Brain microvascular endothelial cell (primary cell): ENCODE results near the gene PLXNA2.

Source experiments
- DNase-seq: peaks from one replicate; pipeline ENCODE4 v3.0.0-alpha.2; 2020
- H3K27ac ChIP-seq: fragments of 250-450 bp; sonication (Bioruptor Pico); 2 replicates; pipeline ENCODE4 v1.5.1; 2020; ENCODE audit warnings: mild to moderate bottlenecking, moderate library complexity
- H3K27me3 ChIP-seq: fragments of 250-450 bp; sonication (Bioruptor Pico); replicated peaks from 2 replicates; pipeline ENCODE4 v1.5.1; 2020; ENCODE audit warnings: mild to moderate bottlenecking
- H3K36me3 ChIP-seq: fragments of 250-450 bp; sonication (Bioruptor Pico); replicated peaks from 2 replicates; pipeline ENCODE4 v1.5.1; 2020; ENCODE audit warnings: mild to moderate bottlenecking
- H3K4me3 ChIP-seq: 2 replicates; pipeline ENCODE4 v1.5.1; 2011; ENCODE audit warnings: low read depth, mild to moderate bottlenecking, control low read depth, low read length, moderate library complexity
- in situ Hi-C: cut with HindIII; loops from 2 replicates; pipeline ENCODE4 v1.10.0; 2017; ENCODE audit warnings: low sequenced_read_pairs, low pct_ligation_motif_present
- TF ChIP-seq, protein P1 (sequence below): IDR thresholded peaks from 2 replicates; pipeline ENCODE4 v1.5.1; 2011; ENCODE audit warnings: low read depth, mild to moderate bottlenecking, moderate library complexity, low read length, control low read depth, inconsistent platforms; ENCODE audit errors: missing control alignments

PLXNA2 gene

DNA sequence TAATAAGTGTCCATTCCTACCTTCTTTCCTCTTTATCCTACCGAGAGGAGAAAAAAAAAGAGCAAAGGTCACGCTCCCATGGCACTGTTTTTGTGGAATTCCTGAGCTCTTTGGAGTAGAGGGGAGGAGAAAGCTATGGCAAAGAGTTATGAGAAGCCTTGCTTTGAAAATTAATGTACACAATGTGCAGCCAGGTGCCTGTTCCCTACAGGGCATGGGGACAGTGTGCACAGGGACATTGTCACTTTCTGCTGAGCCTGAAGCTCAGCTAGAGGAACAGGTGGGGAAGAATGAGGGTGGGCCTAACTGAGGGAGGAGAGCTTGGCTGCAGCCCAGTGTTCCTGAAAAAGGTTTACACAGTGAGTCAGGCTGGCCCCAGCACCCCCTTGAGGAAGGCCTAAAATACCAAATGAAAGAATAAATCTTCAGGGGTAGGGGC lies 66.1 kb downstream of the PLXNA2 start:
- no peak overlapping the region for H3K4me3 ChIP-seq
- TF ChIP-seq, protein P1, sequence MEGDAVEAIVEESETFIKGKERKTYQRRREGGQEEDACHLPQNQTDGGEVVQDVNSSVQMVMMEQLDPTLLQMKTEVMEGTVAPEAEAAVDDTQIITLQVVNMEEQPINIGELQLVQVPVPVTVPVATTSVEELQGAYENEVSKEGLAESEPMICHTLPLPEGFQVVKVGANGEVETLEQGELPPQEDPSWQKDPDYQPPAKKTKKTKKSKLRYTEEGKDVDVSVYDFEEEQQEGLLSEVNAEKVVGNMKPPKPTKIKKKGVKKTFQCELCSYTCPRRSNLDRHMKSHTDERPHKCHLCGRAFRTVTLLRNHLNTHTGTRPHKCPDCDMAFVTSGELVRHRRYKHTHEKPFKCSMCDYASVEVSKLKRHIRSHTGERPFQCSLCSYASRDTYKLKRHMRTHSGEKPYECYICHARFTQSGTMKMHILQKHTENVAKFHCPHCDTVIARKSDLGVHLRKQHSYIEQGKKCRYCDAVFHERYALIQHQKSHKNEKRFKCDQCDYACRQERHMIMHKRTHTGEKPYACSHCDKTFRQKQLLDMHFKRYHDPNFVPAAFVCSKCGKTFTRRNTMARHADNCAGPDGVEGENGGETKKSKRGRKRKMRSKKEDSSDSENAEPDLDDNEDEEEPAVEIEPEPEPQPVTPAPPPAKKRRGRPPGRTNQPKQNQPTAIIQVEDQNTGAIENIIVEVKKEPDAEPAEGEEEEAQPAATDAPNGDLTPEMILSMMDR = no peak
- H3K36me3 ChIP-seq = no peaks in the 10 kb centered on the region
- in situ Hi-C loops = no loop called here
- H3K27ac ChIP-seq = no peak overlapping the region
- no peaks in the 10 kb centered on the region for H3K27me3 ChIP-seq
- no peak for DNase-seq

DNA sequence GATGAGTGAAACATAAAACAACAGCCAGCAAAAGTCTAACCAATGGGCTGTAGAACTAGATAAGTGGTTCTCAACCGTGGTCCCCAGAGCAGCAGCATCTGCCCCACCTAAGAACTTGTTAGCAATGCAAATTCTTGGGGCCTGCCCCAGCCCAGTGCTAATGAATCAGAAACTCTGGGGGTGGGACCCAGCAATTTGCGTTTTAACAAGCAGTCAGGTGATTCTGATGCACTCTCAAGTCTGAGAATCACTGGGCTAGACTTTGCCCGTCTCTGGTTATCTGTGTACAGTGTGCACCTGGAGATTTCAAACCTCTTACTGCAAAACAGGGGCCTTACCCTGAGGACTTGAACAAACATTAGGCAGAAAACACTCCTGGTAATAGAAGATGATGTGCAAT lies 66.5 kb downstream of the PLXNA2 start:
- Histone ChIP-seq H3K4me3 (no peak overlapping the region), H3K27ac (no peak overlapping the region), H3K27me3 (no peaks in the 10 kb centered on the region), H3K36me3 (no peaks in the 10 kb centered on the region)
- no peak for DNase-seq
- TF ChIP-seq, protein P1 = no peak
- in situ Hi-C loops = no loop called here

DNA sequence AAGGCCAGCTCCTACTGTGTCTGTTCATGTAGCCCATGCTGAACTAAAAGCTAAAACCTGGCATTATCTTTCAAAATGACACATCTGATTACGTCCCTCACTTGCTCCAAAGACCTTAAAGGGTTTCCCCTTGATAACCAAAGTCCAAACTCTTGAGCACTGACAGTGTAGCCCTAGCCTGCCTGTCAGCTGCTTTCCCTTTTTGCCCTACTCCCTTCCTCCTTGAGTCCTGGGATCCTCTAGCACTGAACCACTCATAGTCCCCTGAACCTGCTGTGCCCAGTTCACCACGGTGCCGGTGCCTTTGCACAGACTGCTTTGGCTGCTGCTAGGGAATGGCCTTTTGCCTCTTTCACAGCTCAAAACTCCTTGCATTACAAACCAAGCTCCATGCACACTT lies 67.5 kb downstream of the PLXNA2 start:
- in situ Hi-C loops = no loop called here
- no peak for DNase-seq

DNA sequence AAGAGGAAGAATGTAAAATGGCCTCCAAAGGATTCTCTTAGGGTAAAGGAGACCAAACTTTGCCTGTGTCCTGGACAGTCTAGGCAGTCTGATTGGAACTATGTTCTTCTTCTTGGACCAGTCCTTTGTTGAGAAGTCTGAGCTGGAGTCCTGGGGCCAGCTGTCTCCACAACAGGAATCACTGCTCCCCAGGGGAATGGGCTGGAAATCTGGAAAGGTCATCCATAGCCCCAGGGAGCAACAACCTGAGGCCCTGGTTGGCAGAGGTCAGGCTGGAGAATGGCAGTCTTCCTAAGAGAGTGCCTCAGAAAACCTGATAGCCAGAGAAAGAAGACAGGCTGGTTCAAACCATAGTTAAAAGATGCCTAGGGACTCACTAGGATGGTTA lies 68.7 kb downstream of the PLXNA2 start:
- in situ Hi-C loops = no loop called here
- TF ChIP-seq, protein P1 = no peak
- H3K4me3 ChIP-seq = no peak overlapping the region

More for the DNA sequence above, 67.5 kb downstream of the PLXNA2 start:
- no peaks in the 10 kb centered on the region for H3K36me3 ChIP-seq
- TF ChIP-seq, protein P1 = no peak
- H3K27me3 ChIP-seq = no peaks in the 10 kb centered on the region
- H3K27ac ChIP-seq = no peak overlapping the region
- H3K4me3 ChIP-seq = no peak overlapping the region

DNA sequence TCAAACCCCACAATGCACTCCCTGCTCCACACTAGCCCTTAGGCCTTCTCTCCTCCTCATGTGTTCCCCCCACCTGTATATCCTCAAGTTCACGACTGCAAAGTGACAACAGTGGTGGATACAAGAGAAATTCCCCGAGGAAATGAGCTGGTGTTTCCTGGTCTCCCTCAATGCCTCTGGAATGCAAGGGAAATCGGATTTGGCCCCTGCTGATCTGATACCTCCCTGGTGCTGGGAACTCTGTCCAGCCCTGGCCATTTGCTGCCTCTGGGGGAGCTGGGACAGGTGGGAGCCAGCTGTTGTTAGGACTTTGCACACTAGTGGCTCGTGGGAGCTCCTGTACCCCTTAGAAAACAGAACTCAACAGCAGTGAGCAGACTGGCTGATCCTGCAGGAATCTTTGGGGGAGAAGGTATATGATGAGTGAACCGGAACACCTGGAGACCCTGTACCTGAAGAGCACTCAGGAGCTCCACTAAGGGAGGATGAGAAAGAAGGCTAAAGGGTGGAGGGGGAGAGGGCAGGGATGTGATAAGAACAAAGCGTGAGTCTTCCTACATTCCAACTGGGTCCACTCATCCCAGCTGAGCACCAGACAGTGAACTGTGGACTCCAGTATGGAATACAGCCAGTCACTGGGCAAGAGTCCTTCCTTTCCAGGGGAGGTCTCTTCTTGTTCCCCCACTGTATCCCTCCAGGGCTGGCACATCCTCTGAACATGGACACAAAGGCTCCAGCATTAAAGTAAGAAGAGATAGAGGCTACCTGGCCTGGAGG lies 69.3 kb downstream of the PLXNA2 start:
- H3K27ac ChIP-seq = no peak overlapping the region
- H3K27me3 ChIP-seq = no peaks in the 10 kb centered on the region
- peak; percentile 68 for DNase-seq
- TF ChIP-seq, protein P1 = no peak
- no peak overlapping the region for H3K4me3 ChIP-seq
- in situ Hi-C loops = no loop called here
- no peaks in the 10 kb centered on the region for H3K36me3 ChIP-seq

More for the DNA sequence above, 68.7 kb downstream of the PLXNA2 start:
- Histone ChIP-seq H3K27ac (no peak overlapping the region), H3K36me3 (no peaks in the 10 kb centered on the region), H3K27me3 (no peaks in the 10 kb centered on the region)
- no peak for DNase-seq

DNA sequence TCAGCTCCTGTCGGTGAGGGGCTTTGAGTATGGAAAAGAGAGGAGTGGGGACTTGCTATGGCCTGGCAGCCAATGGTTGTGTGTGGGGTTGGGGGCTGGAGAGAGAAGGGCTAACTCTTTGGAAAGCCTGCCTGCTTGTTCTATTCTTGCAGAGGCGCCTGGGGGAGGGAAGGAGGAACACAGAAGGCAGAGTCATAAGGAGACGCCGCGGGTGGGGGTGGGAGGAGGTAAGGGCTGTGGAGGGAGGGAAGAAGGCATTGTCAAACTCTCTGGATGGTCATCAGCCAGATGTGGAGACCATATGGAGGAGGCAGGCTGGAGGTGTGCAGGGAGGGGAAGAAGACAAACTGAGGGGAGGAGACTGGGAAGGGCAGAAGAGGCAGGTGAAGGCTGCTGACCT lies 70.0 kb downstream of the PLXNA2 start:
- Histone ChIP-seq H3K36me3 (no peaks in the 10 kb centered on the region), H3K4me3 (no peak overlapping the region), H3K27me3 (no peaks in the 10 kb centered on the region), H3K27ac (no peak overlapping the region)
- DNase-seq = no peak
- in situ Hi-C loops = no loop called here
- TF ChIP-seq, protein P1 = no peak
